Heart left ventricle (tissue), 16 donors: ENCODE results near the gene PCDHGA1. TPM values are rescaled to one million over a fixed set of nuclear protein-coding genes. Genes with fewer than 3 reads are reported as not detected.
A peak's percentile ranks its signal among the peaks of the same experiment; 100 is the strongest.

ENCODE experiments used
- ATAC-seq, 4 donors: fragments of 200-7000 bp; cut with Tn5 transposase; one replicate each; pipeline ENCODE4 v1.9.1; 2020 to 2022; ENCODE audit warnings: moderate library complexity in 4 of 4, mild to moderate bottlenecking in 3 of 4, moderate number of reproducible peaks in 1 of 4
- DNase-seq, 5 donors: peaks; one replicate each; pipeline ENCODE4 v3.0.0-alpha.2; 2020
- H3K27ac ChIP-seq, 12 donors: fragments of 200-600 bp; sonication (generic) in 4 of 12; one replicate each; pipeline versions ENCODE4 v1.5.0 to v1.8.0; 2016 to 2022; ENCODE audit warnings: mild to moderate bottlenecking in 2 of 12
- H3K27me3 ChIP-seq, 9 donors: fragments of 200-600 bp; sonication (generic) in 2 of 9; one replicate each; pipeline versions ENCODE4 v1.5.1 to v1.8.0; 2016 to 2022; ENCODE audit warnings: mild to moderate bottlenecking in 3 of 9
- H3K36me3 ChIP-seq, 9 donors: fragments of 200-600 bp; sonication (generic) in 2 of 9; one replicate each; pipeline versions ENCODE4 v1.5.0 to v1.8.0; 2018 to 2022; ENCODE audit warnings: mild to moderate bottlenecking in 2 of 9
- H3K4me1 ChIP-seq, 12 donors: fragments of 200-600 bp; sonication (generic) in 4 of 12; one replicate each; pipeline versions ENCODE4 v1.5.0 to v1.8.0; 2016 to 2022; ENCODE audit warnings: mild to moderate bottlenecking in 3 of 12
- H3K4me3 ChIP-seq, 12 donors: fragments of 200-600 bp; sonication (generic) in 4 of 12; one replicate each; pipeline versions ENCODE4 v1.5.0 to v1.8.0; 2017 to 2022; ENCODE audit warnings: mild to moderate bottlenecking in 9 of 12, moderate library complexity in 4 of 12
- H3K9me3 ChIP-seq, 12 donors: fragments of 200-600 bp; sonication (generic) in 4 of 12; one replicate each; pipeline versions ENCODE4 v1.5.0 to v1.8.0; 2016 to 2022; ENCODE audit warnings: mild to moderate bottlenecking in 1 of 12
- POLR2A ChIP-seq, 2 donors: fragments of 450-650 bp; IDR thresholded peaks; one replicate each; pipeline ENCODE4 v1.6.1; 2017; ENCODE audit warnings: antibody characterized with exemption in 2 of 2, mild to moderate bottlenecking in 2 of 2, moderate library complexity in 2 of 2
- WGBS, 4 donors: extraction: QIAGEN DNeasy Blood & Tissue Kit in 2 of 4; methylation state at CpG; one replicate each; pipeline versions ENCODE4 v1.1.5 to v1.1.7; 2013 to 2018; 5-methylcytosine and 5-hydroxymethylcytosine counted together
- intact Hi-C, 10 donors: fragments of 100-400 bp; cut with DNase I; formaldehyde crosslinking; loops; one replicate each; pipeline versions ENCODE4 v1.11.1 to v1.14.2; 2022
- polyA plus RNA-seq, 2 donors: library from polyadenylated mRNA; stranded (reverse); fragments of 200-250 nt; gene quantifications; one replicate each; pipeline ENCODE4 v1.2.3, GENCODE V29; 2013
- total RNA-seq, 9 donors: library from RNA; depleted of rRNA in 2 of 9; stranded (reverse); fragments of >200 nt in 2 of 9; fragmentation: NEBNext Ultra II Directional in 3 of 9; extraction: Animal tissue kit (Norgen Biotek cat#: 25700) in 3 of 9; gene quantifications; one replicate each; pipeline versions ENCODE4 v1.1.0 to v1.2.4, GENCODE V29; 2016 to 2023
- TF ChIP-seq, protein P1 (sequence below), 12 donors: fragments of 200-600 bp; sonication (generic) in 4 of 12; IDR thresholded peaks; one replicate each; pipeline versions ENCODE4 v1.5.0 to v1.8.0; 2018 to 2022; ENCODE audit warnings: antibody characterized with exemption in 12 of 12, mild to moderate bottlenecking in 5 of 12
- donor health status: ischemic (EF 13 %, LVEDD 7.1; RV severe dilation, severe dysfunction).
- donor health status: healthy with polysubstance abuse.
- donor health status: DM: no; HTN: yes; CAD: no.
- donor health status: DM: no; HTN: no; CAD: no.
- donor health status: ischemic (EF 25% LVEDD 6.9; RV normal size, moderate dysfunction).
- donor health status: ischemic (EF 25% LVEDD 5.7; RV mildly dilated, moderate dysfunction).
- donor health status: healthy.
- donor health status: DM: yes; HTN: yes; CAD: no.
- donor health status: ischemic (EF 35%, LVEDD 5.7; RV mildly dilated, moderate dysfunction).
- donor health status: nonischemic (EF 11% LVEDD 7.7; RV severe dilation, severe dysfunction).
- donor health status: DM: yes; HTN: yes; CAD: no.
- donor health status: PGD.
- donor health status: ischemic (EF 29% LVEDD 5.4; RV normal size, mild dysfunction).
- donor health status: nonischemic (EF 23%, LVEDD 6.1; RV moderate dilation, normal function).

PCDHGA1 gene
- total and polyA plus RNA-seq, 11 donors, result 1.3 to 4.9 (median 3.1) TPM

DNA sequence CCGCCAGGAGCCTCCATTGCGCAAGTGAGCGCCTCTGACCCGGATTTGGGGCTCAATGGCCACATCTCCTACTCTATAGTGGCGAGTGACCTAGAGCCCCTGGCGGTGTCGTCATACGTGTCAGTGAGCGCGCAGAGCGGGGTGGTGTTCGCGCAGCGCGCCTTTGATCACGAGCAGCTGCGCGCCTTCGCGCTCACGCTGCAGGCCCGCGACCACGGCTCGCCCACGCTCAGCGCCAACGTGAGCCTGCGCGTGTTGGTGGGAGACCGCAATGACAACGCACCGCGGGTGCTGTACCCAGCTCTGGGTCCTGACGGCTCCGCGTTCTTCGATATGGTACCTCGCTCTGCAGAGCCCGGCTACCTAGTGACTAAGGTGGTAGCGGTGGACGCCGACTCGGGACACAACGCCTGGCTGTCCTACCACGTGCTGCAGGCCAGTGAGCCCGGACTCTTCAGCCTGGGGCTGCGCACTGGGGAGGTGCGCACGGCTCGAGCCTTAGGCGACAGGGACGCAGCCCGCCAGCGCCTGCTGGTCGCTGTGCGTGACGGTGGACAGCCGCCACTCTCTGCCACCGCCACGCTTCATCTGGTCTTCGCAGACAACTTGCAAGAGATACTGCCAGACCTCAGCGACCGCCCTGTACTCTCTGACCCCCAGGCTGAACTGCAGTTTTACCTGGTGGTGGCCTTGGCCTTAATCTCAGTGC is 79.4 kb downstream of the PCDHGA1 start:
- no peak for DNase-seq
- Histone ChIP-seq H3K9me3 (peaks cover 0 to 100% (median 62%) of the 10 kb centered on the region in 12 donors), H3K27ac (no peak overlapping the region), H3K27me3 (peaks cover 0 to 71% (median 0%) of the 10 kb centered on the region in 9 donors), H3K36me3 (peaks cover 0 to 24% (median 0%) of the 10 kb centered on the region in 9 donors), H3K4me1 (peaks cover 0 to 8% (median 0%) of the 10 kb centered on the region in 12 donors), H3K4me3 (no peak overlapping the region)
- TF ChIP-seq, protein P1, sequence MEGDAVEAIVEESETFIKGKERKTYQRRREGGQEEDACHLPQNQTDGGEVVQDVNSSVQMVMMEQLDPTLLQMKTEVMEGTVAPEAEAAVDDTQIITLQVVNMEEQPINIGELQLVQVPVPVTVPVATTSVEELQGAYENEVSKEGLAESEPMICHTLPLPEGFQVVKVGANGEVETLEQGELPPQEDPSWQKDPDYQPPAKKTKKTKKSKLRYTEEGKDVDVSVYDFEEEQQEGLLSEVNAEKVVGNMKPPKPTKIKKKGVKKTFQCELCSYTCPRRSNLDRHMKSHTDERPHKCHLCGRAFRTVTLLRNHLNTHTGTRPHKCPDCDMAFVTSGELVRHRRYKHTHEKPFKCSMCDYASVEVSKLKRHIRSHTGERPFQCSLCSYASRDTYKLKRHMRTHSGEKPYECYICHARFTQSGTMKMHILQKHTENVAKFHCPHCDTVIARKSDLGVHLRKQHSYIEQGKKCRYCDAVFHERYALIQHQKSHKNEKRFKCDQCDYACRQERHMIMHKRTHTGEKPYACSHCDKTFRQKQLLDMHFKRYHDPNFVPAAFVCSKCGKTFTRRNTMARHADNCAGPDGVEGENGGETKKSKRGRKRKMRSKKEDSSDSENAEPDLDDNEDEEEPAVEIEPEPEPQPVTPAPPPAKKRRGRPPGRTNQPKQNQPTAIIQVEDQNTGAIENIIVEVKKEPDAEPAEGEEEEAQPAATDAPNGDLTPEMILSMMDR (IDR thresholded peaks at IDR 0.05), result no peak
- TF ChIP-seq POLR2A (IDR thresholded peaks at IDR 0.05), result no peak
- WGBS, 4 donors, result 34 to 60% (median 45%) methylated on average over 12 to 64 of the region's 64 CpGs
- no peak for ATAC-seq
- intact Hi-C loops, result loop anchor here in 7 of 10 donors (5.0 to 10.0 kb wide), 8 partner anchors 45 to 165 kb away; partner anchors contain the start of genes PCDHGA5 (in 3 of the 7), PCDHB15 (in 1 of the 7), PCDHGA1 (in 1 of the 7) and PCDHGA3 (in 1 of the 7)

DNA sequence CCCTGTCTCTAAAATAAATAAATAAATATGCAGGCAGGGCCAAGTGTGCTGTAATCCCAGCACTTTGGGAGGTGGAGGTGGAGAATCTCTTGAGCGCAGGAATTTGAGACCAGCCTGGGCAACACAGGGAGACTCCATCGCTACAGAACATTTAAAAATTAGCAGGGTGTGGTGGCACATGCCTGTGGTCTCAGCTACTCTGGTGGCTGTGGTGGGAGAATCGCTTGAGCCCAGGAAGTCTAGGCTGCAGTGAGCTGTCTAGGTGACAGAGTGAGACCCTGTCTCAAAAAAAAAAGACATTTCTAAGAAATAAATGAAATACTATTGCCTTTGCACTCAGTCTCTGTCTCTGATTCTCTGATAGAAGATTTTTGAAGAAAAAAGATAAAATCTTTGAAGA is 81.3 kb downstream of the PCDHGA1 start:
- H3K27me3 ChIP-seq, result peaks cover 0 to 75% (median 0%) of the 10 kb centered on the region in 9 donors
- no peak for DNase-seq
- no peak for TF ChIP-seq POLR2A (IDR thresholded peaks at IDR 0.05)
- TF ChIP-seq, protein P1 (IDR thresholded peaks at IDR 0.05), result no peak
- H3K36me3 ChIP-seq, result peaks cover 0 to 29% (median 0%) of the 10 kb centered on the region in 9 donors
- H3K9me3 ChIP-seq, result peaks cover 0 to 100% (median 53%) of the 10 kb centered on the region in 12 donors
- no peak for ATAC-seq
- no peak overlapping the region for H3K27ac ChIP-seq
- intact Hi-C loops, result loop anchor here in 6 of 10 donors (5.0 to 10.0 kb wide), 5 partner anchors 47 to 146 kb away; partner anchors contain the start of genes PCDHGA5 (in 3 of the 6) and PCDHGA1 (in 1 of the 6)
- H3K4me3 ChIP-seq, result no peak overlapping the region
- peaks cover 0 to 8% (median 0%) of the 10 kb centered on the region in 12 donors for H3K4me1 ChIP-seq
- WGBS, 4 donors, result 68 to 79% (median 74%) methylated on average over 3 of the region's 3 CpGs

DNA sequence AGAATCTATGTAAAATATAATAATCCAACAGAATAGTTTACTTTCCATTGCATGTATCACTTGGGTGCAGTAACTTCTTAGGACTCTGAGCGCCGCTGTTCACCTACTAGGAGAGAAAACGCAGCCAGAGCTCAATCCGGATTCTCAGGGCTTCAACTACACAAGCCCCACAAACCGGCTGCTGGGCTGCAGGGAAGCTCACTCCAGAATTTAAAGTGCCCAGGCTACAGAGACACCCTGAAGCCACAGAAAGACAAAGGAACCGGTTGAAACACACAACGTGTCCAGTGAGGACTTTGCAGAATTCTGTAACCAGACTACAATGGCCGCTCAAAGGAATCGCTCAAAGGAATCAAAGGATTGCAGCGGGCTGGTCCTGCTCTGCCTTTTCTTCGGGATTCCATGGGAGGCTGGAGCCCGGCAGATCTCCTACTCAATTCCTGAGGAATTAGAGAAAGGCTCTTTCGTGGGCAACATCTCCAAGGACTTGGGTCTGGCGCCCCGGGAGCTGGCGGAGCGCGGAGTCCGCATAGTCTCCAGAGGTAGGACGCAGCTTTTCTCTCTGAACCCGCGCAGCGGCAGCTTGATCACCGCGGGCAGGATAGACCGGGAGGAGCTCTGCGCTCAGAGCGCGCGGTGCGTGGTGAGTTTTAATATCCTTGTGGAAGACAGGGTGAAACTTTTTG is 82.7 kb downstream of the PCDHGA1 start, which contains the start of gene PCDHGA10:
Gene PCDHGA10 (plus strand): TSS at position 134 of the 686 bp plus-strand sequence. CDS start 189 bp downstream, at position 323.
- ATAC-seq (peak; percentile 24 to 66 (median 64)), DNase-seq (peak in 3 of 5 donors; percentile 53 to 61 (median 59))
- Histone ChIP-seq H3K9me3 (peaks cover 0 to 100% (median 53%) of the 10 kb centered on the region in 12 donors), H3K27ac (peak within 1 kb of the TSS in 1 of 12 donors; percentile 36), H3K27me3 (peaks cover 0 to 78% (median 0%) of the 10 kb centered on the region in 9 donors), H3K4me3 (peak within 1 kb of the TSS in 10 of 12 donors; percentile 10 to 49 (median 36)), H3K36me3 (peaks cover 0 to 29% (median 0%) of the 10 kb centered on the region in 9 donors), H3K4me1 (peaks cover 0 to 4% (median 0%) of the 10 kb centered on the region in 12 donors)
- intact Hi-C loops, result loop anchor here in 7 of 10 donors (2.0 to 10.0 kb wide), 6 partner anchors 48 to 148 kb away; partner anchors contain the start of genes PCDHGA5 (in 3 of the 7) and PCDHGA1 (in 1 of the 7)
- no peak for TF ChIP-seq POLR2A (IDR thresholded peaks at IDR 0.05)
- TF ChIP-seq, protein P1 (IDR thresholded peaks at IDR 0.05), result peak; percentile 26 to 60 (median 42)
- 27 to 44% (median 39%) methylated on average over 30 to 31 of the region's 31 CpGs for WGBS, 4 donors
